ENCODE data around the gene PDE11A.

DNA sequence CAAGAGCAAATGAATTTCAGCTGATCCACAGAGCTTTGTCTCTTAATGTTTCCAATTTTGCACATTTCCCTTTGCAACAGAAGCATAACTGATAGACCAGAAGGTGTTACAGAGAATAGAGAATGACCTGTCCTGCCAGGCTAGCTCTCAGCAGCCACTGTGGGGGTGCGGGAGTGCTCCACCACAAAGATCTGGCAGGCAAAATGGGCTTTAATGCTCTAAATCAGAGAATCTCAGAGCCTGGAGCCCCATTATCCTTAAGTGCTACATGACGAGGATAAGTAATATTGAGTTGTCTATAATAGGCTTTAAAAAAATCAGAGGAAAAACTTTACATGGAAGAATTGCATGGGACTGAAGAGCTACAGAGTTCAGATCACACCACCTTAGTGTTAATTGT, 245.7 kb downstream of the PDE11A start:
- no peak for TF ChIP-seq SIN3A (IDR thresholded peaks at IDR 0.05; ENCODE audit: low read depth)
- TF ChIP-seq EZH2 (IDR thresholded peaks at IDR 0.05) = no peak
- no peak for TF ChIP-seq POLR2A (IDR thresholded peaks at IDR 0.05; ENCODE audit: borderline replicate concordance, extremely low read depth, insufficient read depth, insufficient read length)
